Measurements from ENCODE around the gene POFUT2.

GRCh38 chr21:45261093-45261492 lies 26.6 kb downstream of the POFUT2 start:
- no peak for TF ChIP-seq CTCF (IDR thresholded peaks at IDR 0.05)
- TF ChIP-seq POLR2A (IDR thresholded peaks at IDR 0.05), result no peak
